Measurements from ENCODE around the gene RFX8.
"Not testable (repeated sequence)": the region's sequence is repeated elsewhere in the genome, so short reads cannot be mapped to it uniquely, and the experiment has no call there.

Gene RFX8

DNA sequence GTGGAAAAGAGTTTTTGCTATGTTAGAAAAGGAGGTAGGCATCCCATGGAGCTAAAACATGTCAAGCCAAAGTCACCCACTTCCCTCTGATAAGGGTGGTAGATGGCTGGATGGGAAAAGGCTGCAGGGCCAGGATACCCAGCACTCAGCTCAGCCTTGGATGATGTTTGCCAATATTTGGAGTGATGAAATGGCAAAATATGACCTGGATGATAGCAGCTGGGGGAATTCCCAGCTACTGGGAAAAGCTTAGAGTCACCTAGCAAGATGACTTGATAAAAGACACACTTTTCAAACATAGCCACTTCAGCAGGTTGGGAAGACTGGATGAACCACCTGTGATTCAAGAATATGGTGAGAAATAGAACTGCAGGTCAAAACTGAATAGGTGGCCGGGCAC, 10.1 kb downstream of the RFX8 start:
- Histone ChIP-seq H3K4me3 (ENCODE audit: severe bottlenecking) (no peak overlapping the region), H3K9me3 (ENCODE audit: severe bottlenecking) (no peaks in the 10 kb centered on the region), H3K27me3 (ENCODE audit: insufficient read depth, poor library complexity, severe bottlenecking) (no peaks in the 10 kb centered on the region), H3K36me3 (ENCODE audit: low read depth) (no peaks in the 10 kb centered on the region), H3K27ac (ENCODE audit: poor library complexity, severe bottlenecking) (no peak overlapping the region), H3K4me1 (ENCODE audit: insufficient read depth, poor library complexity, severe bottlenecking) (no peaks in the 10 kb centered on the region)
- TF ChIP-seq, protein P1, sequence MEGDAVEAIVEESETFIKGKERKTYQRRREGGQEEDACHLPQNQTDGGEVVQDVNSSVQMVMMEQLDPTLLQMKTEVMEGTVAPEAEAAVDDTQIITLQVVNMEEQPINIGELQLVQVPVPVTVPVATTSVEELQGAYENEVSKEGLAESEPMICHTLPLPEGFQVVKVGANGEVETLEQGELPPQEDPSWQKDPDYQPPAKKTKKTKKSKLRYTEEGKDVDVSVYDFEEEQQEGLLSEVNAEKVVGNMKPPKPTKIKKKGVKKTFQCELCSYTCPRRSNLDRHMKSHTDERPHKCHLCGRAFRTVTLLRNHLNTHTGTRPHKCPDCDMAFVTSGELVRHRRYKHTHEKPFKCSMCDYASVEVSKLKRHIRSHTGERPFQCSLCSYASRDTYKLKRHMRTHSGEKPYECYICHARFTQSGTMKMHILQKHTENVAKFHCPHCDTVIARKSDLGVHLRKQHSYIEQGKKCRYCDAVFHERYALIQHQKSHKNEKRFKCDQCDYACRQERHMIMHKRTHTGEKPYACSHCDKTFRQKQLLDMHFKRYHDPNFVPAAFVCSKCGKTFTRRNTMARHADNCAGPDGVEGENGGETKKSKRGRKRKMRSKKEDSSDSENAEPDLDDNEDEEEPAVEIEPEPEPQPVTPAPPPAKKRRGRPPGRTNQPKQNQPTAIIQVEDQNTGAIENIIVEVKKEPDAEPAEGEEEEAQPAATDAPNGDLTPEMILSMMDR (IDR thresholded peaks at IDR 0.05; ENCODE audit: poor library complexity, severe bottlenecking): no peak
- ATAC-seq (ENCODE audit: low read depth): no peak
- DNase-seq (ENCODE audit: low spot score): no peak

DNA sequence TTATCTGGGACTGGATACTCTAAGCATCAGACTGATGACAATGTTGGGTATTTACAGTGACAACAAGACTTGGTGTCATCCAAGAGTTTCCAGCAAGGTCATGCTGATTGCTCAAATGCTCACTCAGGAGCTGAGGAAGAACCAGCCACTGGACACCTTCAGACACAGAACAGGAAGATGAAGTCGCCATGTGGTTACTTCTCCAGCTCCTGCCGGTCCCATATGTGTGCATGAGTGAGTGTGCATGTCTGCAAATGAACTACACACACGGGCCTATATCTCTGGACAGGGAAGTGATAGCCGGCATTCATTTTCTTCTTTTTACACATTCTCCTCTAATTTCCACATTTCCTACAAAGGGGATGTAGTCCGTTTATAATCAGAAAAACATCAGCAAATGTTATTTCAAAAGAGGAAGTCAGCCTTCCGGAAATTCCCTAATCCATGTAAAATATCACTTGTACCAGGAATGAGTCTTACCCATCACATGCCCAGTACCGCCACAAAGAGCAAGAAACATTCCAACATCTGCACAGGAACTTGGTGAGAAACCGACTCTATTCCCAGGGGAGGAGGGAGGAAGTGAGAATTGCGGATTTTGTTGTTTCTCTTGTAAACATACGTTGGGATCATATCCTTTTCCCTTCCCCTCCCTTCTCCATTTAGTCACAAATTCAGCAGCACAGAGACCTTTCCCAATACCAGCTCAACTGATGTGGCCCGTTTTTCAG, 10.8 kb downstream of the RFX8 start:
- DNase-seq (ENCODE audit: low spot score) (no peak), ATAC-seq (ENCODE audit: low read depth) (no peak)
- Histone ChIP-seq H3K27me3 (ENCODE audit: insufficient read depth, poor library complexity, severe bottlenecking) (no peaks in the 10 kb centered on the region), H3K4me1 (ENCODE audit: insufficient read depth, poor library complexity, severe bottlenecking) (no peaks in the 10 kb centered on the region), H3K27ac (ENCODE audit: poor library complexity, severe bottlenecking) (no peak overlapping the region), H3K36me3 (ENCODE audit: low read depth) (no peaks in the 10 kb centered on the region), H3K4me3 (ENCODE audit: severe bottlenecking) (no peak overlapping the region), H3K9me3 (ENCODE audit: severe bottlenecking) (no peaks in the 10 kb centered on the region)
- TF ChIP-seq, protein P1 (IDR thresholded peaks at IDR 0.05; ENCODE audit: poor library complexity, severe bottlenecking): no peak

DNA sequence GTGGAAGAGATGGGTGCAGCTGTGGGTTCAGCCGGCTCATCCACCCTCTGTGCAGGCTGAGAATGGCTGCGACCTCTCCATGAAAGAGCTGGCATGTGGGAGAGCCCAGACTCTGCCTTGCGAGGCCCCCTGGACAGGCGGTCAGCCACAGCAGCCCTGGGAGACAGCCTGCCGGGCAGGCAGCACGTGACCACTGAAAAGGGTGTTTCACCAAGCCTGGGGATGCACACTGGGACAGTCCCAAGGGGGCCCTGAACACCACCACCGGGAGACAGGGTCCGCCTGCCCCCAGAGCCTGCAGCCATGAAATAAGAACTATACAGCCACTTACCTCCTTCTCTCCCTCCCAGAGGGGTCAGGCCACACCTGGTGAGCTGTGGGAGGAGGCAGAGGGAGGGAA, 11.5 kb downstream of the RFX8 start:
- H3K27me3 ChIP-seq (ENCODE audit: insufficient read depth, poor library complexity, severe bottlenecking): no peaks in the 10 kb centered on the region
- H3K27ac ChIP-seq (ENCODE audit: poor library complexity, severe bottlenecking): no peak overlapping the region
- no peaks in the 10 kb centered on the region for H3K4me1 ChIP-seq (ENCODE audit: insufficient read depth, poor library complexity, severe bottlenecking)
- H3K36me3 ChIP-seq (ENCODE audit: low read depth): no peaks in the 10 kb centered on the region
- no peaks in the 10 kb centered on the region for H3K9me3 ChIP-seq (ENCODE audit: severe bottlenecking)
- ATAC-seq (ENCODE audit: low read depth): no peak
- no peak overlapping the region for H3K4me3 ChIP-seq (ENCODE audit: severe bottlenecking)
- TF ChIP-seq, protein P1 (IDR thresholded peaks at IDR 0.05; ENCODE audit: poor library complexity, severe bottlenecking): no peak
- no peak for DNase-seq (ENCODE audit: low spot score)

DNA sequence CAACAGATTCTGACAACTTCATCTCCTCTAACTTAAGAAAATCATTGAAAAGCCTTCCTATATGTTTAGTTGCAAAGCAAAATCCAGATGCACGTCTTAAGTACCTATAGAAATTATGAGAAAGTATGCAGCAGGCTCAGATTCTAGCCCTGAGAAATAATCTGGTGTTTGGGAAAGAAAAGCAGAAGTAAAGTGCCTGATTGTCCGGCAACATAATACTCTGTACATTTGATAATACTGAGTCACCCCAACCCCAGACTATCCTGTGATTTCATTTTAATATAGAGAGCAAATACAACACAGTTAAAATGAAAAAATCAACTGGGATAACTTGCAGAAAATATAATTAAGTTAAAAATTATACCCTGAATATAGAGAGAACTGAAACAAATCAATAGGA, 13.5 kb downstream of the RFX8 start:
- TF ChIP-seq, protein P1 (IDR thresholded peaks at IDR 0.05; ENCODE audit: poor library complexity, severe bottlenecking): no peak
- Histone ChIP-seq H3K27me3 (ENCODE audit: insufficient read depth, poor library complexity, severe bottlenecking) (no peaks in the 10 kb centered on the region), H3K27ac (ENCODE audit: poor library complexity, severe bottlenecking) (no peak overlapping the region), H3K4me1 (ENCODE audit: insufficient read depth, poor library complexity, severe bottlenecking) (no peaks in the 10 kb centered on the region), H3K36me3 (ENCODE audit: low read depth) (no peaks in the 10 kb centered on the region), H3K9me3 (ENCODE audit: severe bottlenecking) (no peaks in the 10 kb centered on the region), H3K4me3 (ENCODE audit: severe bottlenecking) (no peak overlapping the region)
- no peak for DNase-seq (ENCODE audit: low spot score)
- ATAC-seq (ENCODE audit: low read depth): no peak

DNA sequence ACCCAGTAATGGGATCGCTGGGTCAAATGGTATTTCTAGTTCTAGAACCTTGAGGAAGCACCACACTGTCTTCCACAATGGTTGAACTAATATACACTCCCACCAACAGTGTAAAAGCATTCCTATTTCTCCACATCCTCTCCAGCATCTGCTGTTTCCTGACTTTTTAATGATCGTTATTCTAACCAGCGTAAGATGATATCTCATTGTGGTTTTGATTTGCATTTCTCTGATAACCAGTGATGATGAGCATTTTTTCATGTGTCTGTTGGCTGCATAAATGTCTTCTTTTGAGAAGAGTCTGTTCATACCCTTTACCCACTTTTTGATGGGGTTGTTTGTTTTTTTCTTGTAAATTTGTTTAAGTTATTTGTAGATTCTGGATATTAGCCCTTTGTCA, 20.5 kb downstream of the RFX8 start:
- DNase-seq (ENCODE audit: low spot score); ATAC-seq (ENCODE audit: low read depth); H3K9me3 ChIP-seq (ENCODE audit: severe bottlenecking); H3K4me3 ChIP-seq (ENCODE audit: severe bottlenecking); H3K4me1 ChIP-seq (ENCODE audit: insufficient read depth, poor library complexity, severe bottlenecking); H3K27me3 ChIP-seq (ENCODE audit: insufficient read depth, poor library complexity, severe bottlenecking); H3K27ac ChIP-seq (ENCODE audit: poor library complexity, severe bottlenecking); H3K36me3 ChIP-seq (ENCODE audit: low read depth): not testable (repeated sequence)
